Skeletal muscle tissue (tissue), 4 donors: ENCODE data around the gene POLR3C. TPM values are rescaled to one million over a fixed set of nuclear protein-coding genes. Genes with fewer than 3 reads are reported as not detected.

Source experiments
- H3K27ac ChIP-seq: one replicate; pipeline ENCODE4 v1.7.0; 2013; ENCODE audit warnings: mild to moderate bottlenecking, low read depth, low read length, inconsistent platforms
- H3K27me3 ChIP-seq, 3 donors: one replicate each; pipeline ENCODE4 v1.7.0; 2013; ENCODE audit warnings: low read length in 3 of 3; ENCODE audit not compliant: control insufficient read depth in 3 of 3, insufficient read depth in 3 of 3
- H3K36me3 ChIP-seq, 3 donors: one replicate each; pipeline ENCODE4 v1.7.0; 2013; ENCODE audit warnings: low read length in 3 of 3; ENCODE audit not compliant: control insufficient read depth in 3 of 3, insufficient read depth in 3 of 3
- H3K4me1 ChIP-seq, 3 donors: one replicate each; pipeline ENCODE4 v1.7.0; 2013; ENCODE audit warnings: low read length in 3 of 3, mild to moderate bottlenecking in 3 of 3; ENCODE audit not compliant: control insufficient read depth in 3 of 3, insufficient read depth in 3 of 3
- H3K4me3 ChIP-seq, 3 donors: one replicate each; pipeline ENCODE4 v1.7.0; 2013; ENCODE audit warnings: low read length in 3 of 3
- H3K9ac ChIP-seq, 3 donors: one replicate each; pipeline ENCODE4 v1.7.0; 2013; ENCODE audit warnings: low read length in 3 of 3, mild to moderate bottlenecking in 3 of 3, moderate library complexity in 2 of 3, low read depth in 1 of 3
- H3K9me3 ChIP-seq, 3 donors: one replicate each; pipeline ENCODE4 v1.7.0; 2013; ENCODE audit warnings: low read length in 3 of 3; ENCODE audit not compliant: control insufficient read depth in 3 of 3
- total RNA-seq: library from RNA; depleted of rRNA; stranded (reverse); fragments of >200 nt; gene quantifications from one replicate; pipeline ENCODE4 v1.2.3, GENCODE V29; 2014
- donor health status: Osteomylitis.

Gene POLR3C, protein sequence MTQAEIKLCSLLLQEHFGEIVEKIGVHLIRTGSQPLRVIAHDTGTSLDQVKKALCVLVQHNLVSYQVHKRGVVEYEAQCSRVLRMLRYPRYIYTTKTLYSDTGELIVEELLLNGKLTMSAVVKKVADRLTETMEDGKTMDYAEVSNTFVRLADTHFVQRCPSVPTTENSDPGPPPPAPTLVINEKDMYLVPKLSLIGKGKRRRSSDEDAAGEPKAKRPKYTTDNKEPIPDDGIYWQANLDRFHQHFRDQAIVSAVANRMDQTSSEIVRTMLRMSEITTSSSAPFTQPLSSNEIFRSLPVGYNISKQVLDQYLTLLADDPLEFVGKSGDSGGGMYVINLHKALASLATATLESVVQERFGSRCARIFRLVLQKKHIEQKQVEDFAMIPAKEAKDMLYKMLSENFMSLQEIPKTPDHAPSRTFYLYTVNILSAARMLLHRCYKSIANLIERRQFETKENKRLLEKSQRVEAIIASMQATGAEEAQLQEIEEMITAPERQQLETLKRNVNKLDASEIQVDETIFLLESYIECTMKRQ
- 22.4 TPM for total RNA-seq

DNA sequence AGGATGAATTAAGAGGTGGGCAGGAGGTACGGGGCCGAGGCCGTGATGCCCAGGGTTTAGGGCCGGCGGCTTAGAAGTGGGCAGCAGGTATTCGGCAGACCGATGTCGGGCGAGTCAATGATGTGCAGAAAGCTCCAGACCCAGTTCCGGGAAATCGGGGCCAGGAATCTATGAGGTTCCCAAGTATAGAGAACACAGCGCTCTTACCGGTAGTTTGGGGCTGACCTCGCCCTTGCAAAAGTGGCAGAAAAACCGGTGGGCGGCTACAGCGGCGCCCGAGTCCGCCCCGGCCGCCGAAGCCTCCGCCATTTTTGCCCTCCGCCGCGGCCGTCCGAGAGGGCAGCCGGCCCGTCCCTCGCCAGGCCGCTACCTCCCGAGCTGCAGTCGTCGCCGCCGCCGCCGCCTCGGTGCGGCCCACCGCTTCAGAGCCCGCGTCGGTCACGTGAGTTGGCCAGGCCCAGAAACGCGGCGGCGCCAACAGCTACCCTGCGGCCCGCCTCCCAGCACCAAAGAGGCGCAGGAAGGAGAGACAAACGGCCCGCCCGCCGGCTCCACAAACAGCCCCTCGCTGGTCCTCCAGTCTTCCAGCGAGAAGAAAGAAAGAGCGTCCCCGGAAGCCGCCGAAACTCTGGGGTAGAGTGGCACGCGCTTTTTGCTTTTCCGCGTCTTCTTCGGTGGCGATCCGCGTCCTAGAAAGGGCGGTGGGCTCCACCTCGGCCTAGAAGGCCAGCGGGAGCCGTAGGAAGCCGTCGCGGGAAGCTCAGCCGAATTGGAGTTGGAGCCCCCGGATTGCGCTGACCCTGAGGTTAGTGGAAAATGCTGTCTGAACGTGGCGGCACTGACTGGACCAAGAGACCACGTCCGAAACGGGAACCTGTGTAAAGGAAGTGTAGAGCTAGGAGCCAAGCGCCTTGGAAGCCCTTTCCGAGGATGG is at the start of gene POLR3C, which contains the start of gene RNF115:
POLR3C (plus strand) TSS at position 636 of the 934 bp plus-strand sequence. CDS start 1,577 bp downstream, outside the sequence.
RNF115 (minus strand) TSS at position 531 of the 934 bp plus-strand sequence; CDS start at position 309, 222 bp downstream.
- no peaks in the 10 kb centered on the region for H3K27me3 ChIP-seq
- peak within 1 kb of the TSS; percentile 87 to 97 (median 94) for H3K9ac ChIP-seq
- peaks cover 2 to 6% (median 6%) of the 10 kb centered on the region in 3 donors for H3K4me1 ChIP-seq
- peak within 1 kb of the TSS; percentile 89 for H3K27ac ChIP-seq
- H3K36me3 ChIP-seq: peaks cover 15 to 27% (median 25%) of the 10 kb centered on the region in 3 donors
- no peaks in the 10 kb centered on the region for H3K9me3 ChIP-seq
- peak within 1 kb of the TSS; percentile 86 to 99 (median 98) for H3K4me3 ChIP-seq

- peaks cover 7 to 11% (median 9%) of the 10 kb centered on the region in 3 donors for H3K4me1 ChIP-seq
- no peaks in the 10 kb centered on the region for H3K9me3 ChIP-seq
- H3K36me3 ChIP-seq: peaks cover 2 to 6% (median 2%) of the 10 kb centered on the region in 3 donors
- no peaks in the 10 kb centered on the region for H3K27me3 ChIP-seq
- peak overlapping the region in 1 of 3 donors; percentile 10 for H3K9ac ChIP-seq
- H3K4me3 ChIP-seq: peak overlapping the region in 1 of 3 donors; percentile 6
- H3K27ac ChIP-seq: peak overlapping the region; percentile 54
Measured at GRCh38 chr1:145777357-145778145, 46.4 kb upstream of the POLR3C start.

GRCh38 chr1:145778146-145778540 is 45.9 kb upstream of the POLR3C start:
- Histone ChIP-seq H3K4me3 (no peak overlapping the region), H3K9ac (no peak overlapping the region), H3K36me3 (peaks cover 2 to 6% (median 2%) of the 10 kb centered on the region in 3 donors), H3K9me3 (no peaks in the 10 kb centered on the region), H3K27ac (peak overlapping the region; percentile 54), H3K27me3 (no peaks in the 10 kb centered on the region), H3K4me1 (peaks cover 7 to 11% (median 9%) of the 10 kb centered on the region in 3 donors)

DNA sequence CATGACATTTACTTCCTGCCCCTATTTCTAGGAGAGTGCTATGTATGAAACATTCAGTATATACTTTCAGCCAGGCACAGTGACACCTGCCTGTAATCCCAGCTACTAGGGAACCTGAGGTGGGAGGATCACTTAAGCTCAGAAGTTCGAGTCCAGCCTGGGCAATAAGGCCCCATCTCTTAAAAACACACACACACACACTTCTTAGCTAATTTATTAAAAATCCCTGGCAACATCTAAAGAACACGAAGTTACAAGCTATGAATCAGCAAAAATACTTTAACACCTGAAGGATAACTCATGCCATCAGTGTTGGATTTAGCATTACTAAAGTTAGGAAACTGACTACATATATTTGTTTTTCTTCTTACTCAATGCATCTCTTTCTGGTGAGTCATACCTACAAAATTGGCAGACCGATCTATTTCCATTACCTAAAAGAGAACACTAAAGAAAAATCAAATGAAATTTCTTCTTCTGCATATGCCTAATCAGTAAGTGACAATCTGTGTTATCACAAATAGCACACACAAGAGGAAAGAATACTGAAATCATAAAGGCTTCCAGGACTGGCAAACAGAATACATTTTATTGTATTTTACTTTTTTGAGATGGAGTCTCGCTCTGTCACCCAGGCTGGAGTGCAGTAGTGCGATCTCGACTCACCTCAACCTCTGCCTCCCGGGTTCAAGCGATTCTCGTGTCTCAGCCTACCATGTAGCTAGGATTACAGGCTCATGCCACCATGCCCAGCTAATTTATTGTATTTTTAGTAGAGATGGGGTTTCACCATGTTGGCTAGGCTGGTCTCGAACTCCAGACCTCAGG is 41.5 kb upstream of the POLR3C start:
- Histone ChIP-seq H3K27me3 (no peaks in the 10 kb centered on the region), H3K4me1 (peaks cover 4 to 17% (median 9%) of the 10 kb centered on the region in 3 donors), H3K27ac (peak overlapping the region; percentile 88), H3K9ac (peak overlapping the region; percentile 6 to 73 (median 42)), H3K36me3 (no peaks in the 10 kb centered on the region), H3K9me3 (no peaks in the 10 kb centered on the region), H3K4me3 (peak overlapping the region; percentile 52 to 54 (median 53))

DNA sequence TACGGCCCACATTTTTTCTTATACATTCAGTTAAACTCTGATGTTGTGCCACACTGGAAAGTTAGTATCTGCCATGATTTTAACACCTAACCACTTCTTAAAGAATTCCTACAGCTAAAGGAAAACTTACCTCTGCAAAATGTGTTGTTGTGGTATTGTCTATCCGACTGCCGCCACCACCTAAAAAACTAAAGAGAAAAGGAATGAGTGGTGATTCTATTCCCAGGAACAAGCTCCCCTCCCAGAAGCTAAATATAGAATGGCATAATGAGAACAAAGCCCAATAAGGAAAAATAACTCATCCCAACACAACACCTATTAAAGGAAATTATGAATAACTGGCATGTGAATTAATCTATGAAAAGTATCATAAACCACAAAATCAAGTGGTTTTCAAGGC is 39.6 kb upstream of the POLR3C start:
- Histone ChIP-seq H3K27me3 (no peaks in the 10 kb centered on the region), H3K27ac (peak overlapping the region; percentile 88), H3K4me3 (peak overlapping the region; percentile 53 to 64 (median 60)), H3K4me1 (peaks cover 4 to 17% (median 6%) of the 10 kb centered on the region in 3 donors), H3K9ac (peak overlapping the region; percentile 42 to 75 (median 73)), H3K36me3 (peaks cover 0 to 3% (median 0%) of the 10 kb centered on the region in 3 donors), H3K9me3 (no peaks in the 10 kb centered on the region)

- Histone ChIP-seq H3K27me3 (no peaks in the 10 kb centered on the region), H3K4me3 (no peak overlapping the region), H3K36me3 (peaks cover 0 to 3% (median 0%) of the 10 kb centered on the region in 3 donors), H3K9ac (no peak overlapping the region), H3K27ac (peak overlapping the region; percentile 88), H3K9me3 (no peaks in the 10 kb centered on the region), H3K4me1 (peaks cover 4 to 17% (median 6%) of the 10 kb centered on the region in 3 donors)
Measured at GRCh38 chr1:145785547-145785946, 38.5 kb upstream of the POLR3C start.

- Histone ChIP-seq H3K27ac (peak overlapping the region; percentile 88), H3K4me1 (peaks cover 0 to 14% (median 2%) of the 10 kb centered on the region in 3 donors)
Measured at GRCh38 chr1:145786271-145786670, 37.7 kb upstream of the POLR3C start.

GRCh38 chr1:145788580-145788979 is 35.4 kb upstream of the POLR3C start:
- H3K9me3 ChIP-seq: no peaks in the 10 kb centered on the region
- H3K4me1 ChIP-seq: peaks cover 0 to 8% (median 2%) of the 10 kb centered on the region in 3 donors
- no peak overlapping the region for H3K27ac ChIP-seq
- H3K4me3 ChIP-seq: no peak overlapping the region
- H3K36me3 ChIP-seq: peaks cover 0 to 3% (median 0%) of the 10 kb centered on the region in 3 donors
- no peaks in the 10 kb centered on the region for H3K27me3 ChIP-seq
- H3K9ac ChIP-seq: no peak overlapping the region

More at GRCh38 chr1:145786271-145786670, 37.7 kb upstream of the POLR3C start:
- Histone ChIP-seq H3K4me3 (no peak overlapping the region), H3K27me3 (no peaks in the 10 kb centered on the region), H3K9ac (peak overlapping the region in 1 of 3 donors; percentile 20), H3K36me3 (peaks cover 0 to 3% (median 0%) of the 10 kb centered on the region in 3 donors), H3K9me3 (no peaks in the 10 kb centered on the region)
